Thyroid gland (tissue), 4 donors: ENCODE data around the gene PSKH1. TPM values are rescaled to one million over a fixed set of nuclear protein-coding genes. Genes with fewer than 3 reads are reported as not detected.

Source experiments
- DNase-seq, 2 donors: peaks; one replicate each; pipeline ENCODE4 v3.0.0-alpha.2; 2019
- H3K27ac ChIP-seq, 3 donors: fragments of 200-600 bp; sonication (generic); 1 replicate in 2 of 3; 2 replicates in 1 of 3; pipeline ENCODE4 v1.5.1; 2016 to 2019; ENCODE audit warnings: mild to moderate bottlenecking in 1 of 3, moderate library complexity in 1 of 3
- H3K27me3 ChIP-seq: fragments of 200-600 bp; sonication (generic); one replicate; pipeline ENCODE4 v1.5.1; 2019
- H3K36me3 ChIP-seq, 2 donors: fragments of 200-600 bp; sonication (generic); one replicate each; pipeline ENCODE4 v1.5.1; 2016 to 2019
- H3K4me1 ChIP-seq, 2 donors: fragments of 200-600 bp; sonication (generic); one replicate each; pipeline ENCODE4 v1.5.1; 2017 to 2019
- H3K4me3 ChIP-seq, 3 donors: fragments of 200-600 bp; sonication (generic); replicated peaks in 1 of 3; 1 replicate in 2 of 3; 2 replicates in 1 of 3; pipeline ENCODE4 v1.5.1; 2016; ENCODE audit warnings: mild to moderate bottlenecking in 1 of 3
- H3K9me3 ChIP-seq: fragments of 200-600 bp; sonication (generic); one replicate; pipeline ENCODE4 v1.5.1; 2017
- CTCF ChIP-seq, 6 experiments: fragments of 200-600 bp in 3 of 6; fragments of 450-650 bp in 3 of 6; sonication (generic) in 3 of 6; IDR thresholded peaks; one replicate each; pipeline ENCODE4 v1.5.1; 2016 to 2019; ENCODE audit warnings: antibody characterized with exemption in 6 of 6, mild to moderate bottlenecking in 2 of 6, inconsistent platforms in 1 of 6, moderate library complexity in 1 of 6
- POLR2A ChIP-seq, 2 donors: fragments of 450-650 bp; IDR thresholded peaks; one replicate each; pipeline ENCODE4 v1.6.1; 2017; ENCODE audit warnings: antibody characterized with exemption in 2 of 2, mild to moderate bottlenecking in 2 of 2, moderate library complexity in 1 of 2
- WGBS, 2 donors: methylation state at CpG; one replicate each; pipeline ENCODE4 v1.1.5; 2017; 5-methylcytosine and 5-hydroxymethylcytosine counted together
- intact Hi-C: fragments of 100-400 bp; cut with DNase I; formaldehyde crosslinking; loops from one replicate; pipeline ENCODE4 v1.15.1; 2023
- total RNA-seq, 4 donors: library from RNA; depleted of rRNA; stranded (reverse); fragments of >200 nt; gene quantifications; one replicate each; pipeline ENCODE4 v1.2.3, GENCODE V29; 2016

PSKH1 gene
- total RNA-seq, 4 donors from 2014 or later, result 20.3 to 35.7 (median 28.8) TPM

GRCh38 chr16:67959536-67960329 lies 66.7 kb downstream of the PSKH1 start:
- peak overlapping the region; percentile 33 to 76 (median 48) for H3K27ac ChIP-seq
- H3K4me1 ChIP-seq, result peaks cover 30 to 57% of the 10 kb centered on the region in 2 donors
- peak in 1 of 2 donors; percentile 28 for DNase-seq
- H3K4me3 ChIP-seq, result no peak overlapping the region
- WGBS, 2 donors, result 72 to 86% methylated on average over 9 to 10 of the region's 11 CpGs
- intact Hi-C loops, result no loop called here
- H3K36me3 ChIP-seq, result peaks cover 29 to 31% of the 10 kb centered on the region in 2 donors
- no peaks in the 10 kb centered on the region for H3K27me3 ChIP-seq
- H3K9me3 ChIP-seq, result no peaks in the 10 kb centered on the region
- no peak for TF ChIP-seq POLR2A (IDR thresholded peaks at IDR 0.05)
- no peak for TF ChIP-seq CTCF (IDR thresholded peaks at IDR 0.05)

- Histone ChIP-seq H3K27me3 (no peaks in the 10 kb centered on the region), H3K36me3 (peaks cover 23 to 24% of the 10 kb centered on the region in 2 donors), H3K9me3 (no peaks in the 10 kb centered on the region), H3K4me3 (no peak overlapping the region), H3K4me1 (peaks cover 37 to 73% of the 10 kb centered on the region in 2 donors), H3K27ac (peak overlapping the region in 2 of 3 donors; percentile 65 to 76)
- 49 to 53% methylated on average over 4 to 11 of the region's 13 CpGs for WGBS, 2 donors
- peak; percentile 95 to 97 for DNase-seq
- no peak for TF ChIP-seq POLR2A (IDR thresholded peaks at IDR 0.05)
- intact Hi-C loops, result no loop called here
Measured at GRCh38 chr16:67961551-67961957, 68.5 kb downstream of the PSKH1 start.

- Histone ChIP-seq H3K36me3 (peaks cover 23 to 24% of the 10 kb centered on the region in 2 donors), H3K27me3 (no peaks in the 10 kb centered on the region), H3K4me1 (peaks cover 43 to 79% of the 10 kb centered on the region in 2 donors), H3K9me3 (no peaks in the 10 kb centered on the region), H3K27ac (peak overlapping the region in 2 of 3 donors; percentile 15 to 76), H3K4me3 (no peak overlapping the region)
- 93 to 99% methylated on average over 6 to 8 of the region's 8 CpGs for WGBS, 2 donors
- DNase-seq, result no peak
- intact Hi-C loops, result no loop called here
- TF ChIP-seq CTCF (IDR thresholded peaks at IDR 0.05) (no peak), POLR2A (IDR thresholded peaks at IDR 0.05) (no peak)
Measured at GRCh38 chr16:67962135-67962534, 69.1 kb downstream of the PSKH1 start.

GRCh38 chr16:67963292-67963661 lies 70.2 kb downstream of the PSKH1 start:
- TF ChIP-seq POLR2A (IDR thresholded peaks at IDR 0.05) (no peak), CTCF (IDR thresholded peaks at IDR 0.05) (no peak)
- peak overlapping the region in 2 of 3 donors; percentile 29 to 30 for H3K27ac ChIP-seq
- H3K9me3 ChIP-seq, result no peaks in the 10 kb centered on the region
- H3K4me1 ChIP-seq, result peaks cover 47 to 84% of the 10 kb centered on the region in 2 donors
- no peak for DNase-seq
- intact Hi-C loops, result no loop called here
- H3K27me3 ChIP-seq, result no peaks in the 10 kb centered on the region
- 71 to 80% methylated on average over 2 of the region's 2 CpGs for WGBS, 2 donors
- peaks cover 23 to 24% of the 10 kb centered on the region in 2 donors for H3K36me3 ChIP-seq
- no peak overlapping the region for H3K4me3 ChIP-seq

- no peak overlapping the region for H3K4me3 ChIP-seq
- TF ChIP-seq CTCF (IDR thresholded peaks at IDR 0.05), result no peak
- no peak for TF ChIP-seq POLR2A (IDR thresholded peaks at IDR 0.05)
- H3K4me1 ChIP-seq, result peaks cover 47 to 84% of the 10 kb centered on the region in 2 donors
- intact Hi-C loops, result no loop called here
- no peaks in the 10 kb centered on the region for H3K9me3 ChIP-seq
- DNase-seq, result peak; percentile 61 to 69
- 64 to 76% methylated on average over 17 to 28 of the region's 32 CpGs for WGBS, 2 donors
- H3K36me3 ChIP-seq, result peaks cover 19 to 20% of the 10 kb centered on the region in 2 donors
- no peaks in the 10 kb centered on the region for H3K27me3 ChIP-seq
- H3K27ac ChIP-seq, result peak overlapping the region in 2 of 3 donors; percentile 29 to 30
Measured at GRCh38 chr16:67963662-67964321, 70.7 kb downstream of the PSKH1 start.
